ENCODE data around the gene DNAJC6.

DNA sequence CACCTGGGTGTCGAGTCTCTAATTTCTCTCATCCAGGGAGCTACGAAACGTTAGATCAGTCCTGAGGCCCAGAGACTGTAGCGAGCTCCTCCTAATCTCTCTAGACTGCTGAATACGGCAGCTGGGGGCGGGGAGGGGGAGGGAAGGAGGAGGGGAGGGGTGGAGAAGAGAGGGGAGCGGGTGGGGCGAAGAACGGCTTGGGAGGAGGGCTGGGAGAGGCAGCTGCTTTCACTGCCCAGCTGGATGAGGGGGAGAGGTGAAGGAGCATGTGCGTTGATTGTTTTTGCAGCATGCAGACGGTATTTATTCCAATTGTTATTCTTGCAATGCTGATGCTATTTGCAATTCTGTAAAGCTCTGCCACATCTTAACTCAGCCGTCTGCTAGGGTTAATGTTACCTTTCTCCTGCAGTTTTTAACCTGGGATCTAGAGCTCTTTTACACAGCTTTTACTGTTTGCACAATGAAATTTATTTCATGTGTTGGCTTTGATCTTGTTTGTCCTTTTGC, 790 bp downstream of the DNAJC6 start:
- TF ChIP-seq, protein P1, sequence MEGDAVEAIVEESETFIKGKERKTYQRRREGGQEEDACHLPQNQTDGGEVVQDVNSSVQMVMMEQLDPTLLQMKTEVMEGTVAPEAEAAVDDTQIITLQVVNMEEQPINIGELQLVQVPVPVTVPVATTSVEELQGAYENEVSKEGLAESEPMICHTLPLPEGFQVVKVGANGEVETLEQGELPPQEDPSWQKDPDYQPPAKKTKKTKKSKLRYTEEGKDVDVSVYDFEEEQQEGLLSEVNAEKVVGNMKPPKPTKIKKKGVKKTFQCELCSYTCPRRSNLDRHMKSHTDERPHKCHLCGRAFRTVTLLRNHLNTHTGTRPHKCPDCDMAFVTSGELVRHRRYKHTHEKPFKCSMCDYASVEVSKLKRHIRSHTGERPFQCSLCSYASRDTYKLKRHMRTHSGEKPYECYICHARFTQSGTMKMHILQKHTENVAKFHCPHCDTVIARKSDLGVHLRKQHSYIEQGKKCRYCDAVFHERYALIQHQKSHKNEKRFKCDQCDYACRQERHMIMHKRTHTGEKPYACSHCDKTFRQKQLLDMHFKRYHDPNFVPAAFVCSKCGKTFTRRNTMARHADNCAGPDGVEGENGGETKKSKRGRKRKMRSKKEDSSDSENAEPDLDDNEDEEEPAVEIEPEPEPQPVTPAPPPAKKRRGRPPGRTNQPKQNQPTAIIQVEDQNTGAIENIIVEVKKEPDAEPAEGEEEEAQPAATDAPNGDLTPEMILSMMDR (conservative IDR thresholded peaks at IDR 0.05; ENCODE audit: low read length) = no peak
- no peak for TF ChIP-seq EZH2phosphoT487 (IDR thresholded peaks at IDR 0.05; ENCODE audit: borderline replicate concordance)
